Body of pancreas (tissue), 4 donors: ENCODE results near the gene NRG3. TPM values are rescaled to one million over a fixed set of nuclear protein-coding genes. Genes with fewer than 3 reads are reported as not detected.

Experiments used
- ATAC-seq: fragments of 150-250 bp; one replicate; pipeline ENCODE4 v1.9.1; 2016
- DNase-seq, 4 donors: peaks; one replicate each; pipeline ENCODE4 v3.0.0-alpha.2; 2019
- H3K27ac ChIP-seq, 4 donors: fragments of 200-600 bp; sonication (generic); 1 replicate in 3 of 4; 2 replicates in 1 of 4; pipeline versions ENCODE4 v1.5.1 to v1.6.1; 2016 to 2019; ENCODE audit warnings: mild to moderate bottlenecking in 1 of 4, mixed read lengths in 1 of 4, moderate library complexity in 1 of 4
- H3K27me3 ChIP-seq, 2 donors: fragments of 200-600 bp; sonication (generic); one replicate each; pipeline ENCODE4 v1.6.0; 2016; ENCODE audit warnings: mild to moderate bottlenecking in 1 of 2
- H3K36me3 ChIP-seq, 2 donors: fragments of 200-600 bp; sonication (generic); replicated peaks in 1 of 2; 2 replicates each; pipeline ENCODE4 v1.5.1; 2016; ENCODE audit warnings: low read depth in 2 of 2; ENCODE audit not compliant: insufficient read depth in 1 of 2
- H3K4me1 ChIP-seq: fragments of 200-600 bp; sonication (generic); one replicate; pipeline ENCODE4 v1.6.0; 2016
- H3K4me3 ChIP-seq, 2 donors: fragments of 200-600 bp; sonication (generic); 1 replicate in 1 of 2; 2 replicates in 1 of 2; pipeline ENCODE4 v1.5.1; 2016 to 2019
- H3K9me3 ChIP-seq, 3 donors: fragments of 200-600 bp; sonication (generic); 1 replicate in 2 of 3; 2 replicates in 1 of 3; pipeline ENCODE4 v1.5.1; 2016
- POLR2A ChIP-seq, 3 donors: fragments of 450-650 bp; IDR thresholded peaks; one replicate each; pipeline ENCODE4 v1.6.1; 2016; ENCODE audit warnings: antibody characterized with exemption in 3 of 3, mild to moderate bottlenecking in 2 of 3
- WGBS, 2 donors: methylation state at CpG; one replicate each; pipeline ENCODE4 v1.1.5; 2017; 5-methylcytosine and 5-hydroxymethylcytosine counted together
- intact Hi-C: fragments of 100-400 bp; cut with DNase I; formaldehyde crosslinking; loops from one replicate; pipeline ENCODE4 v1.15.1; 2023
- total RNA-seq, 2 donors: library from RNA; depleted of rRNA; stranded (reverse); fragments of >200 nt; gene quantifications; one replicate each; pipeline ENCODE4 v1.1.0, GENCODE V29; 2016
- TF ChIP-seq, protein P1 (sequence below), 7 experiments: fragments of 450-650 bp in 4 of 7; fragments of 200-600 bp in 3 of 7; sonication (generic) in 3 of 7; IDR thresholded peaks; one replicate each; pipeline ENCODE4 v1.5.1; 2016 to 2019; ENCODE audit warnings: antibody characterized with exemption in 7 of 7

NRG3 gene
- total RNA-seq, 2 donors from 2014 or later, result 0.26 TPM; not detected in 1

GRCh38 chr10:82411416-82411815 lies 536.4 kb downstream of the NRG3 start:
- no peaks in the 10 kb centered on the region for H3K27me3 ChIP-seq
- H3K4me1 ChIP-seq, result no peaks in the 10 kb centered on the region
- ATAC-seq (no peak), DNase-seq (no peak)
- intact Hi-C loops, result no loop called here
- H3K27ac ChIP-seq, result no peak overlapping the region
- no peak overlapping the region for H3K4me3 ChIP-seq
- WGBS, 2 donors, result 55 to 60% methylated on average over 4 of the region's 4 CpGs
- no peaks in the 10 kb centered on the region for H3K9me3 ChIP-seq
- TF ChIP-seq, protein P1, sequence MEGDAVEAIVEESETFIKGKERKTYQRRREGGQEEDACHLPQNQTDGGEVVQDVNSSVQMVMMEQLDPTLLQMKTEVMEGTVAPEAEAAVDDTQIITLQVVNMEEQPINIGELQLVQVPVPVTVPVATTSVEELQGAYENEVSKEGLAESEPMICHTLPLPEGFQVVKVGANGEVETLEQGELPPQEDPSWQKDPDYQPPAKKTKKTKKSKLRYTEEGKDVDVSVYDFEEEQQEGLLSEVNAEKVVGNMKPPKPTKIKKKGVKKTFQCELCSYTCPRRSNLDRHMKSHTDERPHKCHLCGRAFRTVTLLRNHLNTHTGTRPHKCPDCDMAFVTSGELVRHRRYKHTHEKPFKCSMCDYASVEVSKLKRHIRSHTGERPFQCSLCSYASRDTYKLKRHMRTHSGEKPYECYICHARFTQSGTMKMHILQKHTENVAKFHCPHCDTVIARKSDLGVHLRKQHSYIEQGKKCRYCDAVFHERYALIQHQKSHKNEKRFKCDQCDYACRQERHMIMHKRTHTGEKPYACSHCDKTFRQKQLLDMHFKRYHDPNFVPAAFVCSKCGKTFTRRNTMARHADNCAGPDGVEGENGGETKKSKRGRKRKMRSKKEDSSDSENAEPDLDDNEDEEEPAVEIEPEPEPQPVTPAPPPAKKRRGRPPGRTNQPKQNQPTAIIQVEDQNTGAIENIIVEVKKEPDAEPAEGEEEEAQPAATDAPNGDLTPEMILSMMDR (IDR thresholded peaks at IDR 0.05), result no peak
- TF ChIP-seq POLR2A (IDR thresholded peaks at IDR 0.05), result no peak
- no peaks in the 10 kb centered on the region for H3K36me3 ChIP-seq

DNA sequence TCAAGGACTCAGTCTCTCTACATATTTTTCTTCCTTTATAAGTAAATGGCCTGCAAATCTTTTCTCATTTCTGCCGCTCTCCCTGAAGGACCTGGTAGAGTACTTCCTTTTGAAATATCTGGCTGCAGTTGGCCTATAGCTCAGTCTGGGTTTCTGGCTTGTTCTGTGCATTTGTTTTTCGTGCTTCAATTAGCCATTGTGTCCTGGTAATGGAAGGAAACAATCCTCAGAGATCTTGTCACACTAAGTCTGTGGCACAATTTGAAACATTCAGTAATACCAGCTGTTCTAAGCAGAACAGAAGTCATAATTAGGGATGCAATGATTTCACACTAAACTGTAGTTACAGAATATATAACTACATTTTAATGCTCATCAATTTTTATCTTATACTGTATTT lies 545.0 kb downstream of the NRG3 start:
- no peak overlapping the region for H3K4me3 ChIP-seq
- no peaks in the 10 kb centered on the region for H3K36me3 ChIP-seq
- WGBS, 2 donors, result 65 to 73% methylated on average over 2 of the region's 2 CpGs
- H3K4me1 ChIP-seq, result no peaks in the 10 kb centered on the region
- no peak overlapping the region for H3K27ac ChIP-seq
- H3K27me3 ChIP-seq, result no peaks in the 10 kb centered on the region
- DNase-seq (no peak), ATAC-seq (no peak)
- intact Hi-C loops, result no loop called here
- no peaks in the 10 kb centered on the region for H3K9me3 ChIP-seq
- TF ChIP-seq, protein P1 (IDR thresholded peaks at IDR 0.05), result no peak
- TF ChIP-seq POLR2A (IDR thresholded peaks at IDR 0.05), result no peak

GRCh38 chr10:82429302-82429701 lies 554.3 kb downstream of the NRG3 start:
- intact Hi-C loops, result no loop called here
- ATAC-seq, result no peak
- no peak overlapping the region for H3K4me3 ChIP-seq

GRCh38 chr10:82438277-82438676 lies 563.3 kb downstream of the NRG3 start:
- Histone ChIP-seq H3K4me1 (no peaks in the 10 kb centered on the region), H3K36me3 (no peaks in the 10 kb centered on the region), H3K27ac (no peak overlapping the region), H3K9me3 (no peaks in the 10 kb centered on the region), H3K4me3 (no peak overlapping the region), H3K27me3 (no peaks in the 10 kb centered on the region)
- intact Hi-C loops, result no loop called here
- ATAC-seq, result no peak
- no peak for TF ChIP-seq POLR2A (IDR thresholded peaks at IDR 0.05)
- TF ChIP-seq, protein P1 (IDR thresholded peaks at IDR 0.05), result no peak
- 100% methylated on average over 1 of the region's 1 CpG for WGBS, 2 donors
- DNase-seq, result no peak

More at GRCh38 chr10:82429302-82429701, 554.3 kb downstream of the NRG3 start:
- no peak for TF ChIP-seq POLR2A (IDR thresholded peaks at IDR 0.05)
- TF ChIP-seq, protein P1 (IDR thresholded peaks at IDR 0.05), result no peak
- no peak for DNase-seq
- Histone ChIP-seq H3K27ac (no peak overlapping the region), H3K9me3 (peaks cover 0 to 2% (median 0%) of the 10 kb centered on the region in 3 donors), H3K36me3 (no peaks in the 10 kb centered on the region), H3K27me3 (no peaks in the 10 kb centered on the region), H3K4me1 (no peaks in the 10 kb centered on the region)

- Histone ChIP-seq H3K36me3 (no peaks in the 10 kb centered on the region), H3K9me3 (no peaks in the 10 kb centered on the region), H3K4me1 (no peaks in the 10 kb centered on the region), H3K4me3 (no peak overlapping the region), H3K27me3 (no peaks in the 10 kb centered on the region), H3K27ac (no peak overlapping the region)
- intact Hi-C loops, result no loop called here
- ATAC-seq, result no peak
- DNase-seq, result no peak
- TF ChIP-seq, protein P1 (IDR thresholded peaks at IDR 0.05), result no peak
- TF ChIP-seq POLR2A (IDR thresholded peaks at IDR 0.05), result no peak
Observed at GRCh38 chr10:82440775-82441174, 565.8 kb downstream of the NRG3 start.
